A673 (cell line): Measurements from ENCODE around the gene CHCHD3. TPM values are rescaled to one million over a fixed set of nuclear protein-coding genes. Genes with fewer than 3 reads are reported as not detected.

Experiments used
- BruUV-seq: library from RNA; stranded (reverse); fragments of 400-500 nt; replicated peaks from 2 replicates; lab custom pipeline; 2021; lab: Mats Ljungman, UMichigan
- CTCF ChIA-PET: fragments of 300-600 bp; sonication (Branson Sonifier 250); formaldehyde crosslinking; loops from one replicate; lab custom pipeline; 2022; ENCODE audit warnings: antibody characterized with exemption; lab: Charles Lee
- POLR2A ChIA-PET: fragments of 300-600 bp; sonication (Branson Sonifier 250); formaldehyde crosslinking; loops from one replicate; lab custom pipeline; 2022; ENCODE audit warnings: antibody characterized with exemption; ENCODE audit not compliant: low non-redundant PET; lab: Charles Lee
- DNase-seq: peaks from one replicate; pipeline ENCODE4 v3.0.0-alpha.2; 2015; ENCODE audit warnings: low spot score
- H3K27ac ChIP-seq: fragments of 200-600 bp; sonication (generic); 2 replicates; pipeline ENCODE4 v1.5.1; 2016; ENCODE audit warnings: mixed run types, low read depth, mild to moderate bottlenecking, mixed read lengths, antibody characterized with exemption, low read length; ENCODE audit not compliant: poor library complexity, severe bottlenecking
- H3K27me3 ChIP-seq: fragments of 200-600 bp; sonication (generic); replicated peaks from 2 replicates; pipeline ENCODE4 v1.6.1; 2017; ENCODE audit warnings: mixed run types, low read depth, mild to moderate bottlenecking, mixed read lengths, antibody characterized with exemption, low read length; ENCODE audit not compliant: insufficient read depth, poor library complexity
- H3K36me3 ChIP-seq: fragments of 200-600 bp; sonication (generic); 2 replicates; pipeline ENCODE4 v1.6.1; 2016; ENCODE audit warnings: mixed run types, mild to moderate bottlenecking, mixed read lengths, antibody characterized with exemption, low read length; ENCODE audit not compliant: insufficient read depth, poor library complexity, severe bottlenecking
- H3K4me1 ChIP-seq: fragments of 200-600 bp; sonication (generic); 2 replicates; pipeline ENCODE4 v1.6.1; 2017; ENCODE audit warnings: mixed run types, mild to moderate bottlenecking, mixed read lengths, antibody characterized with exemption, low read length; ENCODE audit not compliant: insufficient read depth, poor library complexity, severe bottlenecking
- H3K4me3 ChIP-seq: fragments of 200-600 bp; sonication (generic); 2 replicates; pipeline ENCODE4 v1.5.1; 2016; ENCODE audit warnings: low read depth, mixed run types, mild to moderate bottlenecking, mixed read lengths, low read length; ENCODE audit not compliant: poor library complexity, severe bottlenecking
- H3K9me3 ChIP-seq: fragments of 200-600 bp; sonication (generic); 2 replicates; pipeline ENCODE4 v1.6.1; 2016; ENCODE audit warnings: mixed run types, low read depth, mild to moderate bottlenecking, mixed read lengths, antibody characterized with exemption, low read length; ENCODE audit not compliant: poor library complexity, severe bottlenecking
- EZH2 ChIP-seq: fragments of 200-600 bp; sonication (generic); IDR thresholded peaks from 2 replicates; pipeline ENCODE4 v1.6.1; 2017; ENCODE audit warnings: borderline replicate concordance, low read depth, mild to moderate bottlenecking, mixed read lengths, antibody characterized with exemption, low read length; ENCODE audit not compliant: poor library complexity, severe bottlenecking
- intact Hi-C: fragments of 100-400 bp; cut with micrococcal nuclease; formaldehyde crosslinking; loops from one replicate; pipeline ENCODE4 v1.10.0; 2022; ENCODE audit not compliant: unreplicated experiment
- total RNA-seq: library from RNA; stranded (reverse); gene quantifications from 2 replicates; pipeline ENCODE4 v1.2.3, GENCODE V29; 2021
- TF ChIP-seq, protein P1 (sequence below): fragments of 300-800, 200-600 bp; sonication (generic); conservative IDR thresholded peaks from 2 replicates; pipeline ENCODE4 v1.5.1; 2017; ENCODE audit warnings: low read depth, mild to moderate bottlenecking, antibody characterized with exemption, low read length, moderate library complexity, mixed read lengths

CHCHD3 gene
- total RNA-seq, 1 experiment from 2014 or later: 128 TPM

DNA sequence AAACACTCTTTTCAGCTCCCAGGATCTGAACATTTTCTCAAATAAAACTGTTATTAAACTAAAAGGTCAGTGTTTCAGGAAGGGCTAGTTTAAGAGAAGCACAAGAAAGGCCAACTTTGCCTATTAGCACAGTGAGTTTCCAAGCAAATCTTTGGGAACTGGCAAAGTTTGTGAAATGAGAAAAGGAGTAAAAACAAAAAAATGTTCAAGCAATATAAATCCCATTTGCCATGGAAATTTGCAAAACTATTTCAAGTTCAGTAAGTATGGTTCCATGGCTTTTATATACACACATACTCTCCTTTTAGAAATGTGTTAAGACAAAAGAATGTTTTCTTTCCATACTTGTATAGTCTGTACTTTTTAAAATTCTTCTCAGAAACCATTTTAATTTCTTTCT is 51.5 kb downstream of the CHCHD3 start:
- intact Hi-C loops: no loop called here
- BruUV-seq: no TSS peak
- peaks cover 6% of the 10 kb centered on the region for H3K9me3 ChIP-seq
- no peaks in the 10 kb centered on the region for H3K4me1 ChIP-seq
- H3K27ac ChIP-seq: no peak overlapping the region
- no peak for DNase-seq
- H3K4me3 ChIP-seq: no peak overlapping the region
- TF ChIP-seq, protein P1, sequence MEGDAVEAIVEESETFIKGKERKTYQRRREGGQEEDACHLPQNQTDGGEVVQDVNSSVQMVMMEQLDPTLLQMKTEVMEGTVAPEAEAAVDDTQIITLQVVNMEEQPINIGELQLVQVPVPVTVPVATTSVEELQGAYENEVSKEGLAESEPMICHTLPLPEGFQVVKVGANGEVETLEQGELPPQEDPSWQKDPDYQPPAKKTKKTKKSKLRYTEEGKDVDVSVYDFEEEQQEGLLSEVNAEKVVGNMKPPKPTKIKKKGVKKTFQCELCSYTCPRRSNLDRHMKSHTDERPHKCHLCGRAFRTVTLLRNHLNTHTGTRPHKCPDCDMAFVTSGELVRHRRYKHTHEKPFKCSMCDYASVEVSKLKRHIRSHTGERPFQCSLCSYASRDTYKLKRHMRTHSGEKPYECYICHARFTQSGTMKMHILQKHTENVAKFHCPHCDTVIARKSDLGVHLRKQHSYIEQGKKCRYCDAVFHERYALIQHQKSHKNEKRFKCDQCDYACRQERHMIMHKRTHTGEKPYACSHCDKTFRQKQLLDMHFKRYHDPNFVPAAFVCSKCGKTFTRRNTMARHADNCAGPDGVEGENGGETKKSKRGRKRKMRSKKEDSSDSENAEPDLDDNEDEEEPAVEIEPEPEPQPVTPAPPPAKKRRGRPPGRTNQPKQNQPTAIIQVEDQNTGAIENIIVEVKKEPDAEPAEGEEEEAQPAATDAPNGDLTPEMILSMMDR: no peak
- TF ChIP-seq EZH2: no peak
- H3K36me3 ChIP-seq: no peaks in the 10 kb centered on the region
- H3K27me3 ChIP-seq: no peaks in the 10 kb centered on the region
- CTCF ChIA-PET: no interaction called here
- POLR2A ChIA-PET: interaction anchor here (0.7 kb wide), 1 partner anchor 9 kb away, joined by 11 read pairs; no protein-coding TSS in a partner anchor

DNA sequence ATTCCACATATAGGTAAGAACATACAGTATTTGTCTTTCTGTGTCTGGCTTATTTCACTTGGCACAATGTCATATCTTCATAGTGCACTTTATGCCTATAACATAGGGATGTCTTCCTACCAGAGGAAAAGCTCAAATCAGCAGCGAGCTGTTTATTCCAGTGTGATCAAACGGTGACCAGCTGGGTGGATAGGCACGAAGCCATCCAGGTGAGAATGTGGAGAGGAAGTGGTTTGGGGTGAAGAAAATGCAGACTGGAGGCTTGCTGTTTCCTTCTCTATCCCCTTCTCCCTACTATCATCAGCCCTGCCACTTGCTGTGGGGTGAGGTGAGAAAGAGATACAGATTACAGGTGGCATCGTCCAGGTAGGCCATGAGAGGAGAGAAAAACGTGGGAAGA is 52.4 kb downstream of the CHCHD3 start:
- Histone ChIP-seq H3K9me3 (peaks cover 6% of the 10 kb centered on the region), H3K4me1 (no peaks in the 10 kb centered on the region), H3K36me3 (no peaks in the 10 kb centered on the region), H3K4me3 (no peak overlapping the region), H3K27ac (no peak overlapping the region), H3K27me3 (no peaks in the 10 kb centered on the region)
- intact Hi-C loops: no loop called here
- CTCF ChIA-PET: no interaction called here
- TF ChIP-seq, protein P1: no peak
- TF ChIP-seq EZH2: no peak
- BruUV-seq: no TSS peak
- no peak for DNase-seq
- POLR2A ChIA-PET: no interaction called here

GRCh38 chr7:133027397-133027796 is 54.5 kb downstream of the CHCHD3 start:
- ChIA-PET POLR2A (no interaction called here), CTCF (no interaction called here)
- Histone ChIP-seq H3K36me3 (no peaks in the 10 kb centered on the region), H3K27ac (no peak overlapping the region), H3K9me3 (peaks cover 6% of the 10 kb centered on the region), H3K4me3 (no peak overlapping the region), H3K27me3 (no peaks in the 10 kb centered on the region), H3K4me1 (peaks cover 8% of the 10 kb centered on the region)
- intact Hi-C loops: no loop called here
- BruUV-seq: no TSS peak
- DNase-seq: no peak
- no peak for TF ChIP-seq EZH2
- TF ChIP-seq, protein P1: no peak
